HL-60 (cell line): Measurements from ENCODE around the gene ABI3BP.

ENCODE experiments used
- DNase-seq, 2 experiments: peaks; one replicate each; pipeline ENCODE4 v3.0.0-alpha.2; 2010 to 2020; ENCODE audit warnings: low read depth in 1 of 2, low spot score in 1 of 2
- H3K27ac ChIP-seq: fragments of 250-450 bp; sonication (Bioruptor Pico); replicated peaks from 2 replicates; pipeline ENCODE4 v1.5.1; 2020; ENCODE audit warnings: mild to moderate bottlenecking, moderate library complexity
- H3K27me3 ChIP-seq: fragments of 250-450 bp; sonication (Bioruptor Pico); 2 replicates; pipeline ENCODE4 v1.5.1; 2021; ENCODE audit warnings: mild to moderate bottlenecking, moderate library complexity; ENCODE audit not compliant: insufficient read depth, poor library complexity, severe bottlenecking
- H3K4me3 ChIP-seq: replicated peaks from 2 replicates; pipeline ENCODE4 v1.5.1; 2011; ENCODE audit warnings: mild to moderate bottlenecking, control low read depth, low read length; ENCODE audit not compliant: insufficient read depth
- CTCF ChIP-seq: IDR thresholded peaks from one replicate; pipeline ENCODE4 v1.5.1; 2011; ENCODE audit warnings: low read length, control low read depth, inconsistent platforms; ENCODE audit not compliant: insufficient read depth
- GABPA ChIP-seq: IDR thresholded peaks from 2 replicates; pipeline ENCODE4 v1.6.1; 2012; ENCODE audit warnings: low read depth
- POLR2AphosphoS5 ChIP-seq: IDR thresholded peaks from 2 replicates; pipeline ENCODE4 v1.6.1; 2012; ENCODE audit warnings: low read depth
- REST ChIP-seq: IDR thresholded peaks from 2 replicates; pipeline ENCODE4 v1.6.1; 2012; ENCODE audit warnings: low read depth; ENCODE audit not compliant: insufficient replicate concordance
- SPI1 ChIP-seq: IDR thresholded peaks from 2 replicates; pipeline ENCODE4 v1.6.1; 2012; ENCODE audit warnings: low read depth, mild to moderate bottlenecking, borderline replicate concordance

Gene ABI3BP

GRCh38 chr3:100745617-100746016 is 247.6 kb downstream of the ABI3BP start:
- TF ChIP-seq POLR2AphosphoS5, result no peak
- TF ChIP-seq CTCF, result no peak
- no peak for TF ChIP-seq REST
- TF ChIP-seq SPI1, result no peak
- TF ChIP-seq GABPA, result no peak
- no peak for DNase-seq

GRCh38 chr3:100744671-100745070 is 248.6 kb downstream of the ABI3BP start:
- H3K27me3 ChIP-seq, result no peaks in the 10 kb centered on the region
- no peak overlapping the region for H3K27ac ChIP-seq
- no peak for DNase-seq
- no peak for TF ChIP-seq SPI1
- no peak for TF ChIP-seq CTCF
- no peak for TF ChIP-seq REST
- no peak overlapping the region for H3K4me3 ChIP-seq

More at GRCh38 chr3:100745617-100746016, 247.6 kb downstream of the ABI3BP start:
- H3K27ac ChIP-seq, result no peak overlapping the region
- no peak overlapping the region for H3K4me3 ChIP-seq
- no peaks in the 10 kb centered on the region for H3K27me3 ChIP-seq

GRCh38 chr3:100743535-100743934 is 249.7 kb downstream of the ABI3BP start:
- Histone ChIP-seq H3K27me3 (no peaks in the 10 kb centered on the region), H3K4me3 (no peak overlapping the region)
- no peak for DNase-seq

More at GRCh38 chr3:100743535-100743934, 249.7 kb downstream of the ABI3BP start:
- no peak for TF ChIP-seq REST
- TF ChIP-seq CTCF, result no peak
- TF ChIP-seq POLR2AphosphoS5, result no peak
- TF ChIP-seq GABPA, result no peak
- no peak for TF ChIP-seq SPI1
- H3K27ac ChIP-seq, result no peak overlapping the region
